GM12872 (cell line): ENCODE results near the gene CCR5.

ENCODE experiments used
- CTCF ChIP-seq: IDR thresholded peaks from 3 replicates; pipeline ENCODE4 v1.5.1; 2011; ENCODE audit warnings: low read depth, mild to moderate bottlenecking, low read length, moderate library complexity; ENCODE audit not compliant: insufficient read depth

The CCR5 gene

GRCh38 chr3:46360907-46361306 lies 9.8 kb upstream of the CCR5 start:
- TF ChIP-seq CTCF, result 0 out of 3 replicates have a peak, but pooled peaks have one; percentile 10

DNA sequence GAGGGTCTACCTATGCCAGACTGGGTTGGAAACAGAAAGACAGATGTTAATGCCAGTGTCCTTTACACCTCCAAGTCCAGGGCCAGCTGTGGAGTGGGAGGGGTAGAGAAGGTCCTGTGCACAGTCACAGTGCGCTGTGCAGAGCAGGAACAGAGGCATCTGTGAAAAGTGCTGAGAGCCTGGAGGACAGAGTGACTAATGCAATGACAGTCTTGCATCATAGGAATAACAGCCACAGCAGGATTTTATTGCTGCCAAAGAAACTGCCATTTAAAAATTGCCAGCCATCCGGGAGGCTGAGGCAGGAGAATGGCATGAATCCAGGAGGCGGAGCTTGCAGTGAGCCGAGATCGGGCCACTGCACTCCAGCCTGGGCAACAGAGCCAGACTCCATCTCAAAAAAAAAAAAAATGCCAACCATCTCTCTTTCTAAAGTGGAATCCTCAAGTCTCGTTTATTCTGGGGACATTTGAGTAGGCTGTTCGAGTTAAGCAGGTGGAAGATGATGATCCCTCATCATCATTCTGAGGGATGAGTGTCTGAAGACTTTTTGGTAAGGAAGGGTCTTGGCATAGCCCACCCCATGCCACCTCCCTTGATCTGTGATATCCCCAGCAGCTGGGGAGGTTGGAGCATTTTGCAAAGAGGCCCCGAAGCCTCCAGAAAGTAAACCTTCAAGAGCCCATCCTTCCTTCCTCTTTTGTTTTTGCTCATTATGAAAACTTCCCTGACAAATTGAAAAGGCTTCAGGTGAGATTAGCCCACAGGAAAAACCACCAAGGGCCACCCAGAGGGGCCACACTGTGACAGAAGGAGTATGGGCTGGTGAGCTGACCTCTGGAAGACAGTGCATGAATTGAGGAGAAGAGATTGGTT lies 9.1 kb upstream of the CCR5 start:
- no peak for TF ChIP-seq CTCF

- TF ChIP-seq CTCF, result no peak
Measured at GRCh38 chr3:46365041-46365440, 5.7 kb upstream of the CCR5 start.

DNA sequence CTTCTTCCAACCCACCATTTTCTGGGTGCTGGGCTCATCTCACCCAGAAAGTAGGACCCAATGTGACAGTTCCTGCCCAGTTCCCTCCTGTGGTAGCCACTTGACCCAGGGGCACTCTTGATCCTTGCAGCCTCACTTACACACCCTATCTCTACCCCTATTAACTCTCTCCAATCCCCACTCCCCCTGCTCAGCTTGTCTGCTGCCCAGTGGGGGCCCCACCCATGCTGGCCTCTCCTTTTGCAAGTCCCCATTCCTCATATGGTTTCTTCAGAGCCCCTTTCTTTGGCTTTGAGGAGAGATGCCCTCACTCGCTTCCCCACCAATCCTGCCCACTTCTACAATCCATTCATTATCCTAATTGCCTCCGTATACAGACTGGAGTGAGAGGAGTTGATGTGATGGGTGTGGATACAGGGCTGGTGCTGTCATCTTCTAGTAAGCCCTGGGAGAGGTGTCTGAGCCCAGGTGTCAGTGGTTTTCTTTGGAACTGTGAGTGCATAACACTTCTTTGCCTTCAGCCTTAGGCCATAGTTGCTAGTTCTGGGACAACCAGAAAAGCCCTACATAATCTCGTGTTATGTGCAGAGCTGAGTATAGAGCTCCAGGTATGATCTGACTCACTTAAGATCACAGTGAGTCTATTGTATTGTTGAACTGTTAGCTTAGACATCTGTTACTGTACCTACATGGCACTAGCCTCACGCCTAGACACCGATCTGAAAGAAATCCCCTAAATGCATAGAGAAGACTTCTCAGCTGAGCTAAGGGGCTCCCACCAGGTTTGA lies 4.8 kb upstream of the CCR5 start:
- no peak for TF ChIP-seq CTCF

- TF ChIP-seq CTCF, result no peak
Measured at GRCh38 chr3:46367811-46368210, 2.9 kb upstream of the CCR5 start.

DNA sequence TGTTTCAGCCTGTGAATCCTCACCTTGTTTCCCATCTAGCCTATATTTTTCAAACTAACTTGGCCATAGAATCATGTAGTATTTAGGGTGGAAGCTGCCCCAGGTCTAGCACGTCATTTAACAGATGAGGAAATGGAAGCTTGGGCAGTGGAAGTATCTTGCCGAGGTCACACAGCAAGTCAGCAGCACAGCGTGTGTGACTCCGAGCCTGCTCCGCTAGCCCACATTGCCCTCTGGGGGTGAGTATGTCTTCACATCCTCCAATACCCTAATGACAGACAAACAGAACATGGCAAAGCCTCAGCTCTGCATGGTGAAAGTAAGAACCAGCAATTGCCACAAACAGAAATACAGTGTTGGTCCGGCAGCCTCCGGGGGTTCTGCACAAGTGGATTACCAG lies 2.2 kb upstream of the CCR5 start:
- peak; percentile 83 for TF ChIP-seq CTCF

- TF ChIP-seq CTCF, result no peak
Measured at GRCh38 chr3:46369151-46369550, 1.6 kb upstream of the CCR5 start.
